Astrocyte of the spinal cord (primary cell): ENCODE results near the gene LRBA.

Experiments used
- DNase-seq: peaks from one replicate; pipeline ENCODE4 v3.0.0; 2011; ENCODE audit warnings: low read depth, low spot score
- H3K4me3 ChIP-seq: 2 replicates; pipeline ENCODE4 v1.5.1; 2011; ENCODE audit warnings: low read depth, mild to moderate bottlenecking, low read length, moderate library complexity
- in situ Hi-C: cut with HindIII; loops from 2 replicates; pipeline ENCODE4 v1.10.0; 2017; ENCODE audit warnings: low sequenced_read_pairs
- TF ChIP-seq, protein P1 (sequence below): IDR thresholded peaks from 2 replicates; pipeline ENCODE4 v1.5.1; 2012; ENCODE audit warnings: low read depth, mild to moderate bottlenecking, low read length, inconsistent platforms

LRBA gene

DNA sequence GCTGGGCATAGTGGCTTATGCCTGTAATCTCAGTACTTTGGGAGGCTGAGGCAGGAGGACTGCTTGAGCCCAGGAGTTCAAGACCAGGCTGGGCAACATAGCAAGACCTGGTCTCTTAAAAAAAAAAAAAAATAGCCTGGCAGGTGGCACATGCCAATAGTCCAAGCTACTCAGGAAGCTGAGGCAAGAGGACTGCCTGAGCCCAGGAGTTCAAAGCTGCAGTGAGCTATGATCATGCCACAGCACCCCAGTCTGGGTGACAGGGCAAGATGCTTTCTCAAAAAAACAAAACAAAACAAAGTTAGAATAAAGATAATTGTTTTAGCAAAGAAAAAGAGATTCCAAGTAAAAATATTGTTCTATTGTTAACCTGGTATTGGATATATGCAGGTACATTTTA is 75.0 kb downstream of the LRBA start:
- TF ChIP-seq, protein P1, sequence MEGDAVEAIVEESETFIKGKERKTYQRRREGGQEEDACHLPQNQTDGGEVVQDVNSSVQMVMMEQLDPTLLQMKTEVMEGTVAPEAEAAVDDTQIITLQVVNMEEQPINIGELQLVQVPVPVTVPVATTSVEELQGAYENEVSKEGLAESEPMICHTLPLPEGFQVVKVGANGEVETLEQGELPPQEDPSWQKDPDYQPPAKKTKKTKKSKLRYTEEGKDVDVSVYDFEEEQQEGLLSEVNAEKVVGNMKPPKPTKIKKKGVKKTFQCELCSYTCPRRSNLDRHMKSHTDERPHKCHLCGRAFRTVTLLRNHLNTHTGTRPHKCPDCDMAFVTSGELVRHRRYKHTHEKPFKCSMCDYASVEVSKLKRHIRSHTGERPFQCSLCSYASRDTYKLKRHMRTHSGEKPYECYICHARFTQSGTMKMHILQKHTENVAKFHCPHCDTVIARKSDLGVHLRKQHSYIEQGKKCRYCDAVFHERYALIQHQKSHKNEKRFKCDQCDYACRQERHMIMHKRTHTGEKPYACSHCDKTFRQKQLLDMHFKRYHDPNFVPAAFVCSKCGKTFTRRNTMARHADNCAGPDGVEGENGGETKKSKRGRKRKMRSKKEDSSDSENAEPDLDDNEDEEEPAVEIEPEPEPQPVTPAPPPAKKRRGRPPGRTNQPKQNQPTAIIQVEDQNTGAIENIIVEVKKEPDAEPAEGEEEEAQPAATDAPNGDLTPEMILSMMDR = no peak
- H3K4me3 ChIP-seq = no peak overlapping the region
- in situ Hi-C loops = no loop called here
- no peak for DNase-seq

DNA sequence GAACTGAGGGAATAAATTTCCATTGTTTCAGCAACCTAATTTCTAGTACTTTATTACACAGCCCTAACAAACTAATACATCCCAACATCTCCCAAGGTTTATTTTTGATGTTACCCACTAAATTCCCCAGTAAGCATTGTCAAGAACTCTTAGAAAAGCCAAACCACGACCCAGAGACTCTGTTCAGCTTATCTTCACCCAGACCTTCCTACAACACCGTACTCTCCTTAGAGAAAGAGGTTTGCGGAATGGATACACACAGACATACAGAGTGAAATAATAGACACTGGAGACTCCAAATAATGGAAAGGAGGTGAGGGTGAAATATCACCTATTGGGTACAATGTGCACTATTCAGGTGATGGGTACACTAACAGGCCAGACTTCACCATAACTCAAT is 75.6 kb downstream of the LRBA start:
- TF ChIP-seq, protein P1 = no peak
- in situ Hi-C loops = no loop called here
- DNase-seq = no peak
- H3K4me3 ChIP-seq = no peak overlapping the region

DNA sequence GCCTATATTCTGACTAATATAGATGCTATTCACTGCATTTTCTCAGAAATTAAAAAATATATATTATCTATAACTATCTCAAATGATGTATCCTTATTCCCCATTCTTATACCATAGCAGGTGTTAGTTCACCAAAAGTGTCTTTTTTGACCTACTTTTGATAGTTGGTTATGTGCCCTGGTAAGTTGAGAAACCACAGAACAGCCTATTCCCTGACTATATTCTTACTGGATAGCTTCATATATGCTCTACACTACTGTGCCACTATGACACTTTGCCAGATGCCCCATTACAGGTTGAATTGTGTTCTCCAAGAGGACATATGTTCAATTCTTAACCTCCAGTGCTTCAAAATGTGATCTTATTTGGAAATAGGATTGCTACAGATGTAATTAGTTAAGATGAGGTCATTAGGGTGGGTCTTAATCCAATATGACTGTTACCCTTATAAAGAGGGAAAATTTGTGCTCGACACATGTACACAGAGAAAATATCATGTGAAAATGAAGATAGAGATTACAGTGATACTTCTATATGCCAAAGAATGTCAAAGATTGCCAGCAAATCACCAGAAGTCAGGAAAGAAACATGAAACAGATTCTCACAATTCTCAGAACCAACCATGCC is 76.1 kb downstream of the LRBA start:
- TF ChIP-seq, protein P1 = no peak
- no peak for DNase-seq

DNA sequence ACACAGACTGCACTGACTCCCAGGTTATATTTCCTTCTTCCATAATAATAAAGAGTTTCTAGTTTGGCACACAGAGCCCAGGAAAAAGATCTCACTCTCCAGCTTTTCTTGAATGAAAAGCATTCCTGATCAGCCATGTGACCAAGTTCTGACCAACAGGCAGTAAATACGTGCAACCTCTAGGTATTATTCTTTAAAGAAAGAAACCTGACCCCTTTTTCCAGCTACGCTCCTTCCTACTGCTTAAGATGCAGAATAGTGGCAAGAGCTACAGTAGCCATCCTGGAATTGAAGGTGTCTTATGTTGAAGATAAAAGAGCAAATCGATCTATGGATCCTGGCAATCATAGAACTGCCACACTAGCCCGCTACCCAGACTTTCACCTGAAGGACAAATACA is 76.7 kb downstream of the LRBA start:
- H3K4me3 ChIP-seq = no peak overlapping the region
- in situ Hi-C loops = no loop called here
- TF ChIP-seq, protein P1 = no peak
- no peak for DNase-seq

More for the DNA sequence above, 76.1 kb downstream of the LRBA start:
- in situ Hi-C loops = no loop called here
- no peak overlapping the region for H3K4me3 ChIP-seq

DNA sequence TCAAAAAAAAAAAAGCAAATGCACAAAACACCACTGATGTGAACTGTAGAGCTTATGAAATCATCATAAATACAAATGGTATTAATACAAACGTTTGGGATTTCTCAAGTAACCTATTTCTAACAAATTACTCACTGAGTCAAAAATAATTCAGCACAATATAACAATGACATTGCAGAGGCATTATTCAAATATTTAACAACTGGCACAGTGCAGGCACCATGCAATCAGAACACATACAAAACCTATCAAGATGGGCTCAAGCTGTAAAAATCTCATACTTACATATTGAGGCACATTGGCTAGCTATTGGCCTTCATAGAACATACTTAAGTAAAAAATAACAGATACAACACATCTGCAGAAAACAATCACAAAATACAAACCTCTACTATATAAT is 81.1 kb downstream of the LRBA start:
- DNase-seq = no peak

DNA sequence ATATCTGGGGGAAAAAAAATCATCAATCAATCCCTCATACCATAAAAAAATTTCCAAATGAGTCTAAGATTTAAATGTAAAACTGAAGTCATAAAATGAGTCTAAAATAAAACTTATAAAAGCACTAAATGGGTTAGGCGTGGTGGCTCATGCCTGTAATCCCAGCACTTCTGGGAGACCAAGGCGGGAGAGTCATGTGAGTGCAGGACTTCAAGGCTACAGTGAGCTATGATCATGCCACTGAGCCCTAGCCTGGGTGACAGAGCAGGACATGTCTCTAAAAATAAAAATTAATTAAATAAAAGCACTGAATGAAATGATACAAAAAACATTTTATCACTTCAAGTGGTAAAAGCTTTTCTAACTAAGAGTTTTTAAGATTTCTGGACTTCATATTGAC is 83.3 kb downstream of the LRBA start:
- H3K4me3 ChIP-seq = no peak overlapping the region
- DNase-seq = no peak
- in situ Hi-C loops = no loop called here
- TF ChIP-seq, protein P1 = no peak

More for the DNA sequence above, 81.1 kb downstream of the LRBA start:
- TF ChIP-seq, protein P1 = no peak
- in situ Hi-C loops = no loop called here
- no peak overlapping the region for H3K4me3 ChIP-seq
